Upper lobe of left lung (tissue), 6 donors: ENCODE data around the gene TMEM131L. TPM values are rescaled to one million over a fixed set of nuclear protein-coding genes. Genes with fewer than 3 reads are reported as not detected.
"Not testable (repeated sequence)": the region's sequence is repeated elsewhere in the genome, so short reads cannot be mapped to it uniquely, and the experiment has no call there.

Experiments
- ATAC-seq, 2 donors: fragments of 200-7000 bp; cut with Tn5 transposase; one replicate each; pipeline ENCODE4 v1.9.1; 2022; ENCODE audit warnings: mild to moderate bottlenecking in 2 of 2, moderate library complexity in 2 of 2; ENCODE audit not compliant: low FRiP score in 2 of 2
- DNase-seq, 2 donors: peaks; one replicate each; pipeline ENCODE4 v3.0.0-alpha.2; 2019 to 2020
- H3K27ac ChIP-seq, 4 donors: fragments of 200-600 bp; sonication (generic); one replicate each; pipeline ENCODE4 v1.5.1; 2016 to 2019
- H3K27me3 ChIP-seq, 4 donors: fragments of 200-600 bp; sonication (generic); one replicate each; pipeline ENCODE4 v1.5.1; 2017 to 2019
- H3K36me3 ChIP-seq, 4 donors: fragments of 200-600 bp; sonication (generic); one replicate each; pipeline ENCODE4 v1.5.1; 2016 to 2019
- H3K4me1 ChIP-seq, 4 donors: fragments of 200-600 bp; sonication (generic); one replicate each; pipeline ENCODE4 v1.5.1; 2018 to 2019
- H3K4me3 ChIP-seq, 4 donors: fragments of 200-600 bp; sonication (generic); one replicate each; pipeline ENCODE4 v1.5.1; 2017 to 2019; ENCODE audit warnings: mild to moderate bottlenecking in 2 of 4, moderate library complexity in 1 of 4
- H3K9me3 ChIP-seq, 4 donors: fragments of 200-600 bp; sonication (generic); one replicate each; pipeline ENCODE4 v1.5.1; 2018 to 2019
- EP300 ChIP-seq, 4 donors: sonication (generic); formaldehyde crosslinking; IDR thresholded peaks; one replicate each; pipeline ENCODE4 v1.5.1; 2017; ENCODE audit warnings: antibody characterized with exemption in 4 of 4, control low read depth in 2 of 4
- POLR2A ChIP-seq, 4 donors: fragments of 450-650 bp; IDR thresholded peaks; one replicate each; pipeline ENCODE4 v1.5.1; 2016 to 2017; ENCODE audit warnings: antibody characterized with exemption in 4 of 4, mild to moderate bottlenecking in 2 of 4
- POLR2AphosphoS5 ChIP-seq, 2 donors: sonication (generic); formaldehyde crosslinking; IDR thresholded peaks; one replicate each; pipeline ENCODE4 v1.5.1; 2017; ENCODE audit warnings: antibody characterized with exemption in 2 of 2
- WGBS, 2 donors: methylation state at CpG; one replicate each; pipeline ENCODE4 v1.1.5; 2017 to 2018; 5-methylcytosine and 5-hydroxymethylcytosine counted together
- total RNA-seq, 6 donors: library from RNA; depleted of rRNA in 4 of 6; stranded (reverse); fragments of >200 nt in 4 of 6; gene quantifications; one replicate each; pipeline versions ENCODE4 v1.1.0 to v1.2.1, GENCODE V29; 2016 to 2021
- TF ChIP-seq, protein P1 (sequence below), 6 experiments: fragments of 450-650 bp in 4 of 6; fragments of 200-600 bp in 2 of 6; sonication (generic) in 2 of 6; IDR thresholded peaks; one replicate each; pipeline ENCODE4 v1.5.1; 2016 to 2019; ENCODE audit warnings: antibody characterized with exemption in 6 of 6
- donor health status: DM: no; HTN: no; CAD: no; lungs with moderate emphysema.
- donor health status: DM: no; HTN: yes; CAD: no; lungs with severe emphysema.

The TMEM131L gene
- total RNA-seq, 6 donors from 2014 or later: 12.3 to 28.8 (median 19.5) TPM

DNA sequence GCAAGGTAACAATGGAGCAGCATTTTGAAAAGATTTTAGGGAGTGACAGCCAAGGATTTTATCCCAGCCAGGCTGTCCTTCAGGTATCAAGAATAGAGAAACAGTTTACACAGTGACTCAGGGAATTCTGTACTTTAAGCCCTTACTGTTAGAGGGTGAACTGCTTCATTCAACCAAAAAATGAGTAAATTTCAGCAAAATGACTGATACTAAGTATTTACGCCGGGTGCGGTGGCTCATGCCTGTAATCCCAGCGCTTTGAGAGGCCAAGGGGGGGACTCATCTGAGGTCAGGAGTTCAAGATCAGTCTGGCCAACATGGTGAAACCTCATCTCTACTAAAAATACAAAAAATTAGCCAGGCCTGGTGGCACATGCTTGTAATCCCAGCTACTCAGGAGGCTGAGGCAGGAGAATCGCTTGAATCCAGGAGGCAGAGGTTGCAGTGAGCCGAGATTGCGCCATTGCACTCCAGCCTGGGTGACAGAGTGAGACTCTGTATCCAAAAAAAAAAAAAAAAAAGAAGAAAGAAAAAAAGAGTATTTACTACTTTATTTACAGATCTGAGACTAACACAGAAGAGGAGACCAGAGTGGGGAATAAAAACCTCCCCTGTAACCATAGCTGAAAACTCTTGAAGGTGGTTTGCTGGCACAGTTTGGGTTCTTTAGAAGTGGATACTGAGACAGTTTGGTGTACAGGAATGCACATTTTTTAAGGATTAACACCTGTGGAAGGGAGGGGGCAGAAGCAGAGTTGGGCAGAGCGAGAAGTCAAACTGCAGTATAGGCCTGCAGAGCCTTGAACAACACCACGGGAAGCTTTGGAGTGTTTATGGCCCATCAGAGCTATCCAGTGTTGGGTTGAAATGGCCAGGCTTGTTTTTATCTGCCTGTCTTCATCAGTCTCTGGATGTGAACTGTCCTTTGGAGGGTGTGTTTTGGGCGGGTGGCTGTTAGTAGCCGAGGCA lies 40.5 kb downstream of the TMEM131L start:
- no peaks in the 10 kb centered on the region for H3K36me3 ChIP-seq
- H3K4me3 ChIP-seq: no peak overlapping the region
- TF ChIP-seq POLR2AphosphoS5 (IDR thresholded peaks at IDR 0.05) (no peak), POLR2A (IDR thresholded peaks at IDR 0.05) (no peak), EP300 (IDR thresholded peaks at IDR 0.05) (no peak)
- TF ChIP-seq, protein P1, sequence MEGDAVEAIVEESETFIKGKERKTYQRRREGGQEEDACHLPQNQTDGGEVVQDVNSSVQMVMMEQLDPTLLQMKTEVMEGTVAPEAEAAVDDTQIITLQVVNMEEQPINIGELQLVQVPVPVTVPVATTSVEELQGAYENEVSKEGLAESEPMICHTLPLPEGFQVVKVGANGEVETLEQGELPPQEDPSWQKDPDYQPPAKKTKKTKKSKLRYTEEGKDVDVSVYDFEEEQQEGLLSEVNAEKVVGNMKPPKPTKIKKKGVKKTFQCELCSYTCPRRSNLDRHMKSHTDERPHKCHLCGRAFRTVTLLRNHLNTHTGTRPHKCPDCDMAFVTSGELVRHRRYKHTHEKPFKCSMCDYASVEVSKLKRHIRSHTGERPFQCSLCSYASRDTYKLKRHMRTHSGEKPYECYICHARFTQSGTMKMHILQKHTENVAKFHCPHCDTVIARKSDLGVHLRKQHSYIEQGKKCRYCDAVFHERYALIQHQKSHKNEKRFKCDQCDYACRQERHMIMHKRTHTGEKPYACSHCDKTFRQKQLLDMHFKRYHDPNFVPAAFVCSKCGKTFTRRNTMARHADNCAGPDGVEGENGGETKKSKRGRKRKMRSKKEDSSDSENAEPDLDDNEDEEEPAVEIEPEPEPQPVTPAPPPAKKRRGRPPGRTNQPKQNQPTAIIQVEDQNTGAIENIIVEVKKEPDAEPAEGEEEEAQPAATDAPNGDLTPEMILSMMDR (IDR thresholded peaks at IDR 0.05): no peak
- 91 to 96% methylated on average over 11 of the region's 11 CpGs for WGBS, 2 donors
- peaks cover 0 to 5% (median 0%) of the 10 kb centered on the region in 4 donors for H3K4me1 ChIP-seq
- H3K27ac ChIP-seq: no peak overlapping the region
- no peak for ATAC-seq
- H3K9me3 ChIP-seq: no peaks in the 10 kb centered on the region
- DNase-seq: no peak
- H3K27me3 ChIP-seq: no peaks in the 10 kb centered on the region

DNA sequence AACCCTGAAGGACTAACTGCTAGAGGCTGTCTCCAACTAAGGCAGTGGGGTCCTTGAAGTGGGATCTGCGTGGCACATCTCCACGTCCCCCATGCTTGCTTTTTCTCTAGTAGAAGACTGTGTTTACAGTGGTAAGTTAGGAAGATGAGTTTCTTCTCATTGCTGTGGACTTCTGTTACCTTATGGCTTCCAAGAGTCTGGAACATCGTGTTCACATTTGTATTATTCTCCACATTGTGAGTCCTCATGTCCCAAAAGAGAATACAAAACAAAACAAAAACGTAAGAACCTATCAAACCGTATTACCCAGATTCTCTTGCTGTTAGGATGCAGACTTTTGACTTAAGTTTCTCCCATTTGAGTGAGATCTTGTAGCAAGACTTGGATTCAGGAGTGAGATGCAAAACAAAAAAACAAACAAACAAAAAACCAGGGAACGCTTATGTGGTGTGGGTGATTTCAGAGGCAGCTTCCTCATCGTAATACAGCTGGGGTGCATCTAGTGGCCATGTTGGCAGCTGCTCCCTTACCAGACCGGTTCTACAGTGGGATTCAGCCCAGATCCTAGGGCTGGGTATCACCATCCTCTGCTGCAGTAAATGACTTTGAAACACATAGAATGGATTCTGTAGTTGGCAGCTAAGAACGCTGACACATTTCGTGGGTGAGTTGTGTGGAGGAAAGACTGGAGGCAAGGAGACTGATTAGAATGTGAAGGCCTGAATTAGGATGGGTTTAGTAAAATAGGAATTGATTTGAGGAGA lies 41.3 kb downstream of the TMEM131L start:
- peaks cover 0 to 5% (median 0%) of the 10 kb centered on the region in 4 donors for H3K4me1 ChIP-seq
- H3K9me3 ChIP-seq: no peaks in the 10 kb centered on the region
- TF ChIP-seq, protein P1 (IDR thresholded peaks at IDR 0.05): no peak
- no peak for TF ChIP-seq POLR2A (IDR thresholded peaks at IDR 0.05)
- TF ChIP-seq POLR2AphosphoS5 (IDR thresholded peaks at IDR 0.05): no peak
- TF ChIP-seq EP300 (IDR thresholded peaks at IDR 0.05): no peak
- no peaks in the 10 kb centered on the region for H3K36me3 ChIP-seq
- 83 to 85% methylated on average over 10 of the region's 10 CpGs for WGBS, 2 donors
- no peak for DNase-seq
- H3K4me3 ChIP-seq: no peak overlapping the region
- H3K27me3 ChIP-seq: no peaks in the 10 kb centered on the region
- no peak for ATAC-seq
- no peak overlapping the region for H3K27ac ChIP-seq

DNA sequence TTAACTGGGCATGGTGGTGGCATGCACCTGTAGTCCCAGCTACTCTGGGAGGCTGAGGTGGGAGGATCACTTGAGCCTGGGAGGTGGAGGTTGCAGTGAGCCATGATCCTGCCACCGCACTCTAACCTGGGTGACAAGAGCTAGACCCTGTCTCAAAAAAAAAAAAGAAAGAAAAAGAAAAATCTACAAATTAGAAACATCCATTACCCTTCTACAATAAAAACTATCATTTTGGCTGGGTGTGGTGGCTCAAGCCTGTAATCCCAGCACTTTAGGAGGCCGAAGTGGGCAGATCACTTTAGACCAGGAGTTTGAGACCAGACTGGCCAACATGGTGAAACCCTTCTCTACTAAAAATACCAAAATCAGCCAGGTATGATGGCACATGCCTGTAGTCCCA lies 43.1 kb downstream of the TMEM131L start:
- H3K27ac ChIP-seq: not testable (repeated sequence)
- H3K4me1 ChIP-seq: peaks cover 0 to 12% (median 3%) of the 10 kb centered on the region in 4 donors

DNA sequence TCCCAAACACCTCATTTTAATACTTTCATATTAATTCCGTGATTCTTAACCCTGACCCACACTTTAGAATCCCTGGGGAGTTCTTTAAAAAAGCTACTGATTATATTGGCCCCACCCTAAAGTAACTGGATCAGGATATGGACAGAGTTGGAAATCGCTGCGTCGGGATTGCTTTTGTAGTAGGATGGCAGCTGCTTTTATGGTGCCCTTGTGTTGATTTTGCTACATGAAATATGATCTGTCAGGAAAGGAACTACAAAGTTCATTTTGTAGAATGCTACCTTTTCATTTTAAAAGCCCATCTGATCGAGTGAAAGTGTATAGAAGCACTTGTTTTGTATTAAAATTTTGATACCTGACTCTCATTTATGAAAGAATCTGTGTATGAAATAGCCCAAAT lies 43.6 kb downstream of the TMEM131L start:
- H3K27me3 ChIP-seq: no peaks in the 10 kb centered on the region
- no peaks in the 10 kb centered on the region for H3K36me3 ChIP-seq
- H3K27ac ChIP-seq: no peak overlapping the region
- peaks cover 0 to 12% (median 4%) of the 10 kb centered on the region in 4 donors for H3K4me1 ChIP-seq
- DNase-seq (no peak), ATAC-seq (no peak)
- WGBS, 2 donors: 71 to 91% methylated on average over 5 of the region's 5 CpGs
- no peaks in the 10 kb centered on the region for H3K9me3 ChIP-seq
- TF ChIP-seq POLR2AphosphoS5 (IDR thresholded peaks at IDR 0.05) (no peak), POLR2A (IDR thresholded peaks at IDR 0.05) (no peak), EP300 (IDR thresholded peaks at IDR 0.05) (no peak)
- TF ChIP-seq, protein P1 (IDR thresholded peaks at IDR 0.05): no peak
- H3K4me3 ChIP-seq: no peak overlapping the region

More for the DNA sequence above, 43.1 kb downstream of the TMEM131L start:
- ATAC-seq, DNase-seq, H3K36me3 ChIP-seq, H3K27me3 ChIP-seq, H3K9me3 ChIP-seq, H3K4me3 ChIP-seq: not testable (repeated sequence)
- WGBS, 2 donors: 94 to 100% methylated on average over 2 of the region's 2 CpGs
